Measurements from ENCODE around the gene COPZ2. TPM values are rescaled to one million over a fixed set of nuclear protein-coding genes. Genes with fewer than 3 reads are reported as not detected.
A peak's percentile ranks its signal among the peaks of the same experiment; 100 is the strongest.
"Not testable (repeated sequence)": the region's sequence is repeated elsewhere in the genome, so short reads cannot be mapped to it uniquely, and the experiment has no call there.

COPZ2 gene, protein sequence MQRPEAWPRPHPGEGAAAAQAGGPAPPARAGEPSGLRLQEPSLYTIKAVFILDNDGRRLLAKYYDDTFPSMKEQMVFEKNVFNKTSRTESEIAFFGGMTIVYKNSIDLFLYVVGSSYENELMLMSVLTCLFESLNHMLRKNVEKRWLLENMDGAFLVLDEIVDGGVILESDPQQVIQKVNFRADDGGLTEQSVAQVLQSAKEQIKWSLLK
- 4.0 and 4.1 TPM in 2 replicates for total RNA-seq
- long read RNA-seq: 0 reads

DNA sequence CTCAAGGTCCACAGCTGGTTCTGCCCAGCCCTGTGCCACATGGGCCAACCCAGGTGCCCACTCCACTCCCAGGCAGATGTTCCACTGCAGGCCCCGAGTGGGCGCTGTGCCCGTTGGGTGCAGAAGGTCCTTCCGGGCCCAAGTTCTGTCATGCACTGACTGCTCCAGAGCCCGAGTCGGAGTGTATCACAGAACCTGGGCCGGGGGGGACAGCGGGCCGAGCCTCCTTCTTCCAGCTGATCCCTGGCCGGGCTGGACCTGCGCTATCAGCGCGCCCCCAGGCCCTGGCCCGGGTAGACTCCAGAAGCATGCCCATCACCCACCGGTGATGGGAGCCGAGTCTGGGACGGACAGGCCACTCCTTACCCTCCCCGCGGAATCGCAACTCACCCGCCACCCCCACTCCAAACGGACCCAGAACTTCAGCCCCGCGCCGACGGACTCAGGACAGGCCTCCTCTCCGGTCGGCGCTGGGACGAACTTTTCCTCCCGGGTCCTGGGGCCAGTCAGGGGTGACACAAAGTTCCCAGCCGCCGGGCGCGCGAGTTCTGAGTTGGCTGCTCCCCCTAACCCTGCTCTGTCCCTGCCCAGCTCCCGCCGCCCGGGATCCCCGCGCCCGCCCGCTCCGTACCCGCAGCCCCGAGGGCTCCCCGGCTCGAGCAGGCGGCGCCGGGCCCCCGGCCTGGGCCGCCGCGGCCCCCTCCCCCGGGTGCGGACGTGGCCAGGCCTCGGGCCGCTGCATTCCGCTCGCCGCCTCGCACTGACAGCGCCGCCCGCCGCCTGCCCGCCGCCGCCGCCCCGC lies at the start of gene COPZ2:
Gene COPZ2 (minus strand): TSS at position 762 of the 802 bp plus-strand sequence. CDS start 20 bp downstream, at position 742.
- peak; percentile 14 for DNase-seq (ENCODE audit: low read depth, low spot score)
- H3K36me3 Mint-ChIP-seq (ENCODE audit: low read depth): no peaks in the 10 kb centered on the region
- H3K4me3 Mint-ChIP-seq: peak within 1 kb of the TSS; percentile 92
- peaks cover 38% of the 10 kb centered on the region for H3K27me3 Mint-ChIP-seq (ENCODE audit: low read depth)
- TF ChIP-seq, protein P1, sequence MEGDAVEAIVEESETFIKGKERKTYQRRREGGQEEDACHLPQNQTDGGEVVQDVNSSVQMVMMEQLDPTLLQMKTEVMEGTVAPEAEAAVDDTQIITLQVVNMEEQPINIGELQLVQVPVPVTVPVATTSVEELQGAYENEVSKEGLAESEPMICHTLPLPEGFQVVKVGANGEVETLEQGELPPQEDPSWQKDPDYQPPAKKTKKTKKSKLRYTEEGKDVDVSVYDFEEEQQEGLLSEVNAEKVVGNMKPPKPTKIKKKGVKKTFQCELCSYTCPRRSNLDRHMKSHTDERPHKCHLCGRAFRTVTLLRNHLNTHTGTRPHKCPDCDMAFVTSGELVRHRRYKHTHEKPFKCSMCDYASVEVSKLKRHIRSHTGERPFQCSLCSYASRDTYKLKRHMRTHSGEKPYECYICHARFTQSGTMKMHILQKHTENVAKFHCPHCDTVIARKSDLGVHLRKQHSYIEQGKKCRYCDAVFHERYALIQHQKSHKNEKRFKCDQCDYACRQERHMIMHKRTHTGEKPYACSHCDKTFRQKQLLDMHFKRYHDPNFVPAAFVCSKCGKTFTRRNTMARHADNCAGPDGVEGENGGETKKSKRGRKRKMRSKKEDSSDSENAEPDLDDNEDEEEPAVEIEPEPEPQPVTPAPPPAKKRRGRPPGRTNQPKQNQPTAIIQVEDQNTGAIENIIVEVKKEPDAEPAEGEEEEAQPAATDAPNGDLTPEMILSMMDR (conservative IDR thresholded peaks at IDR 0.05): peak; percentile 48
- H3K27ac Mint-ChIP-seq (ENCODE audit: unreplicated experiment): peak within 1 kb of the TSS; percentile 13
- H3K4me1 Mint-ChIP-seq: peaks cover 7% of the 10 kb centered on the region
- no peaks in the 10 kb centered on the region for H3K9me3 Mint-ChIP-seq

DNA sequence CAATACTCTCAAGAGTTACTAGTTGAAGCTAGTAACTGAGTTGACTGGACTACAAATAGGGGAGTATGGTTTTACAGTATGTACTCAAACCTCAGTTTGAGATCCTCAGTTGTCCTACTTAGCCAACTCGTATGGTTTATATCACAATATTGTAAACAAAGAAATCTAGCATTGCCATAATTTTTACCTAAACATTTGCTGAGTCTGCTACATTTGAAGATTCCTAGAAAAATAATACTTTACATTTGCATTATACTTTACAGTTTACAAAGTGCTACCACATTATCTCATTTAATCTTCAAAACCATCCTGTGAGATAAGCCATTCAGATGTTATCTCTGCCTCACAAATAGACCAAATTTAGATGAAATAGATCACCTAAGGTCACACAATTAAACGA lies 47.3 kb upstream of the COPZ2 start:
- no peaks in the 10 kb centered on the region for H3K9me3 Mint-ChIP-seq
- TF ChIP-seq, protein P1 (conservative IDR thresholded peaks at IDR 0.05): no peak
- H3K4me1 Mint-ChIP-seq: no peaks in the 10 kb centered on the region
- H3K27me3 Mint-ChIP-seq (ENCODE audit: low read depth): no peaks in the 10 kb centered on the region
- DNase-seq (ENCODE audit: low read depth, low spot score): no peak
- no peaks in the 10 kb centered on the region for H3K36me3 Mint-ChIP-seq (ENCODE audit: low read depth)
- H3K4me3 Mint-ChIP-seq: no peak overlapping the region
- no peak overlapping the region for H3K27ac Mint-ChIP-seq (ENCODE audit: unreplicated experiment)

DNA sequence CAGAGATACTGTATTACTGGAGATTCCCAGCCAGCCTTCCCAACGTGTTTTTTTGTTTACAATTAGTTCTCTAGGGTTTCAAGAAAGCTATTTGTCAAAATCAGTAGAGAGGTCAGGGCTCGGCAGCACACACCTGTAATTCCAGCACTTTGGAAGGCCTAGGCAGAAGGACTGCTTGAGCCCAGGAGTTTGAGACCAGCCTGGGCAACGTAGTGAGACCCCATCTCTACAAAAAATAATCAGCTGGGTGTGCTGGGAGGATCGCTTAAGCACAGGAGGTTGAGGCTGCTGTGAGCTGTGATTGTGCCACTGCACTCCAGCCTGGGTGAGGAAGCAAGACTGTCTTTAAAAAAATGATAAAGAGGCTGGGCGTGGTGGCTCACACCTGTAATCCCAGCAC lies 44.3 kb upstream of the COPZ2 start:
- H3K4me1 Mint-ChIP-seq: no peaks in the 10 kb centered on the region

DNA sequence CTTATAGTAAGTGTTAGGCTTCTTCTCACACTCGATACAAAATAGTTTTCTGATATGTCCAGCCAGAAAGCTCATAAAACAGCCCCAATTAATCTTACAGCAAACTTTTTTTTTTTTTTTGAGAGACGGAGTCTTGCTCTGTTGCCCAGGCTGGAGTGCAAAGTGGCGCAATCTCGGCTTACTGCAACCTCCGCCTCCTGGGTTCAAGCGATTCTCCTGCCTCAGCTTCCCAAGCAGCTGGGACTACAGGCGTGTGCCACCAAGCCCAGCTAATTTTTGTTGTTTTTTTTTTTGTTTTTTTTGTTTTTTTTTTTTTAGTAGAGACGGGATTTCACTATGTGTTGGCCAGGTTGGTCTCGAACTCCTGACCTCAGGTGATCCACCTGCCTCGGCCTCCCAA lies 39.6 kb upstream of the COPZ2 start:
- not testable (repeated sequence) for DNase-seq (ENCODE audit: low read depth, low spot score); H3K4me3 Mint-ChIP-seq; H3K36me3 Mint-ChIP-seq (ENCODE audit: low read depth); H3K4me1 Mint-ChIP-seq; H3K27ac Mint-ChIP-seq (ENCODE audit: unreplicated experiment); H3K9me3 Mint-ChIP-seq; H3K27me3 Mint-ChIP-seq (ENCODE audit: low read depth)

More for the DNA sequence above, 44.3 kb upstream of the COPZ2 start:
- Mint-ChIP-seq H3K4me3 (no peak overlapping the region), H3K27ac (ENCODE audit: unreplicated experiment) (no peak overlapping the region), H3K36me3 (ENCODE audit: low read depth) (no peaks in the 10 kb centered on the region), H3K27me3 (ENCODE audit: low read depth) (no peaks in the 10 kb centered on the region), H3K9me3 (no peaks in the 10 kb centered on the region)
- TF ChIP-seq, protein P1 (conservative IDR thresholded peaks at IDR 0.05): no peak
- DNase-seq (ENCODE audit: low read depth, low spot score): no peak

DNA sequence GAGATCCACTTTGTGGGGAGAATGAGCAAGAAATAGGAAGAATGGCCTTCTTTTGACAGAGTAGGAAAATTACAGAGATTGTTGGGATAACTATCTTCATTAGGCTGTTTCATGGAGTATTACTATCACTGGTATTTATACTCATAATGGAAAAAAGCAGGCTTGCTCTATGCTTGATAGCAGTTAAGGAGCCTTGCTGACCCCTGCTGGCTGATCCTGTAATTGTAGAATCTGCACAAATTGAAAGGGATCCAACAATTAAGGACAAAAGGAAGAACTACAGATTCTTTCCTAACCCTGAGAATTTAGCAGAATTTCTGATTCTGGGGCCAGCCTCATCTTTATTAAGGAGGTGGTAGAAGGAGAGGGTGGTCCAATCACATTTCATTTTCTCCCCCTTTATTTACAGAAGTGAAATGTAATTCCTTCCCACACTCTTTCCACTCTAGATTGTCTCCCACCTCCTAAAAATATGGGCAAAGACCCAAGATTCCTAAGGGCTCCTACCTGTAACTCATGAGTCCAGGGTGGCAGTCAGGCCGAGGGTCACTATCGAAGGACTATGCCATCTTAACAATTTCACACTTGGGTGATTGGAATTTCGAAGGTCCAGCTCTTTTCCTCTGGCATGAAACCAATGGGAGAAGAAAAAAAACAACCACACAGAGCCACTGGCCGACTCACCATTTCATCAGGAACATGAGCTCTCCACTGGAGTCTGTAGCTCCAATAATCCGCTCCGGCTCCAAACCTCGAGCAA lies 36.9 kb upstream of the COPZ2 start:
- Mint-ChIP-seq H3K4me3 (no peak overlapping the region), H3K27ac (ENCODE audit: unreplicated experiment) (no peak overlapping the region), H3K9me3 (no peaks in the 10 kb centered on the region), H3K36me3 (ENCODE audit: low read depth) (peaks cover 6% of the 10 kb centered on the region), H3K4me1 (peaks cover 11% of the 10 kb centered on the region), H3K27me3 (ENCODE audit: low read depth) (peaks cover 3% of the 10 kb centered on the region)
- DNase-seq (ENCODE audit: low read depth, low spot score): peak; percentile 76
- TF ChIP-seq, protein P1 (conservative IDR thresholded peaks at IDR 0.05): peak; percentile 79

DNA sequence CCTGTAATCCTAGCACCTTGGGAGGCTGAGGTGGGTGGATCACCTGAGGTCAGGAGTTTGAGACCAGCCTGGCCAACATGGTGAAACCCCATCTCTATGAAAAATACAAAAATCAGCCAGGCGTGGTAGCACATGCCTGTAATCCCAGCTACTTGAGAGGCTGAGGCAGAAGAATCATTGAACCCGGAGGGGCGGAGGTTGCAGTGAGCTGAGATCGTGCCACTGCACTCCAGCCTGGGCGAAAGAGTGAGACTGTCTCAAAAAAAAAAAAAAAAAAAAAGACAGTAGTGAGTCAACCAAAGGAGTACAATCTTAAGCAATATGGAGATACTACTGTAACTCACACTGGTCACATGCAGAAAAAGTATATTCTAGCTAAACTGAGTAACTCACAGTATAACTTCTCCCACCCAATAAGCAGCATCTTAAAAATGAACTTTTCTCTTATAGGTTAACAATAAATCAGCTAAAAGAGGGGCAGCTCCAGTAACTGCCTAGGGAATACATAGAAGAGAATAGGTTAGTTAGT lies 36.0 kb upstream of the COPZ2 start:
- not testable (repeated sequence) for H3K27ac Mint-ChIP-seq (ENCODE audit: unreplicated experiment); H3K4me3 Mint-ChIP-seq; H3K27me3 Mint-ChIP-seq (ENCODE audit: low read depth); H3K9me3 Mint-ChIP-seq; DNase-seq (ENCODE audit: low read depth, low spot score); H3K36me3 Mint-ChIP-seq (ENCODE audit: low read depth)
- H3K4me1 Mint-ChIP-seq: peaks cover 11% of the 10 kb centered on the region

DNA sequence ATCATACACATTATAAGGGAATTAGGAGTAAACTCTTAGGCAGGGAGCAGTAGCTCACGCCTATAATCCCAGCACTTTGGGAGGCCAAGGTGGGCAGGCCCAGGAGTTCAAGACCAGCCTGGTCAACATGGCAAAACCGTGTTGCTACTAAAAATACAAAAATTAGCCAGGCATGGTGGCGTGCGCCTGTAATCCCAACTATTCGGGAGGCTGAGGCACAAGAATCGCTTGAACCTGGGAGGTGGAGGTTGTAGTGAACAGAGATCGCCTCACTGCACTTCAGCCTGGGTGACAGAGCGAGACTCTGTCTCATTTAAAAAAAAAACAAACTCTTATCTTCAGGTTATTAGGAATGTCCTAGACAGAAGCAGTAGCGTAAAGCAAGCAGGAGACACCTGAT lies 35.2 kb upstream of the COPZ2 start:
- not testable (repeated sequence) for H3K9me3 Mint-ChIP-seq; DNase-seq (ENCODE audit: low read depth, low spot score); H3K4me3 Mint-ChIP-seq; H3K27me3 Mint-ChIP-seq (ENCODE audit: low read depth); H3K27ac Mint-ChIP-seq (ENCODE audit: unreplicated experiment)
- Mint-ChIP-seq H3K36me3 (ENCODE audit: low read depth) (peaks cover 12% of the 10 kb centered on the region), H3K4me1 (peaks cover 11% of the 10 kb centered on the region)
